ENCODE measurements around the gene LACRT. TPM values are rescaled to one million over a fixed set of nuclear protein-coding genes. Genes with fewer than 3 reads are reported as not detected.

LACRT gene
- total and polyA plus RNA-seq, 9 of the 15 experiments (the other 6 are each of a cell fraction or from before 2014, with no cell fraction given): not detected

DNA sequence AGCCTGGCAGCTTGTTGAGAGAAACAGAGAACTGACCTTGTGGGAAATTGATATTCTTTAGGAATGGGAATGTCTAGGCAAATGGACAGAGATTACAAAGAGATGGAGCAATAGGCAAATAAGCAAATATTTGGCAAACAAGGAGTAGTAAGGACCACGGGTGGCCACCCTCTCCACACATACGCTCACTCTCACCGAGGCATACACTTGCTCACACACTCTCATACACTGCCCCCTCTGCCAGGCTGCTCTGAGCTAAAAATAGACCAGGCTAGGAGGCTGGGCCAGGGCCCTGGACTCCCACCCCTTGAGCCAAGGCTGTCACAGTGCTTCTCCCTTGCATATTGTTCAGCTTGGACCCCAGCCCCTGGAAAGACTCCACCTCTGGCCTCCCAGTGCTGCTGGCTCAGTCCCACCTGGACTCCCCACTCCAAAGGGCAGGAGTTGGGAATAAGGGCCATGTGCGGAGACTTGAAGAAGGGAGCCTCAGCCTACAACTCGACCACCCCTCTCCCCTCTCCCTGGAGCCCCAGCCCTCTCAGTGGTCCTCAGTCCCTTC is 47.3 kb downstream of the LACRT start (continued):
- TF ChIP-seq REST (IDR thresholded peaks at IDR 0.05; ENCODE audit: borderline replicate concordance) (no peak), REST (CRISPR knock-in tag; IDR thresholded peaks at IDR 0.05; ENCODE audit: low read depth) (no peak)

GRCh38 chr12:54586620-54587019 is 48.1 kb downstream of the LACRT start:
- in situ Hi-C loops (cut with MboI) (no loop called here), intact Hi-C loops (cut with micrococcal nuclease) (no loop called here)
- H4K20me1 ChIP-seq (replicated peaks; ENCODE audit: control insufficient read depth, insufficient read depth, low read length): peaks cover 12% of the 10 kb centered on the region; the same call in 1 of the 2 replicates
- no peak overlapping the region for H3K27ac ChIP-seq (ENCODE audit: extremely low read depth, low read depth, low read length)
- no peaks in the 10 kb centered on the region for H3K9me1 ChIP-seq (ENCODE audit: control insufficient read depth, insufficient read depth, low read length)
- peaks cover 41 to 73% of the 10 kb centered on the region in 2 experiments for H3K27me3 ChIP-seq (ENCODE audit: control insufficient read depth in 2 of 2, insufficient read depth in 2 of 2, low read length in 2 of 2)
- H3K9ac ChIP-seq (ENCODE audit: insufficient read depth in 1 of 2, low read depth in 2 of 2, low read length in 2 of 2): no peak overlapping the region
- 0% methylated on average over 2 of the region's 2 CpGs for WGBS (ENCODE audit: insufficient coverage, low coverage, missing lambda C conversion rate)
- no peak overlapping the region for H3K4me3 ChIP-seq
- H3K79me2 ChIP-seq (ENCODE audit: control insufficient read depth, insufficient read depth, low read length): no peaks in the 10 kb centered on the region
- no TSS peak for BruUV-seq (replicated peaks)
- H3K9me3 ChIP-seq (replicated peaks; ENCODE audit: control insufficient read depth, insufficient read depth, low read depth, low read length): no peaks in the 10 kb centered on the region
- POLR2A ChIA-PET: interaction anchor here (0.8 kb wide), 1 partner anchor 59 kb away, joined by 3 read pairs; no protein-coding TSS in a partner anchor
- no peak overlapping the region for H2AFZ ChIP-seq (ENCODE audit: low read depth, low read length)
- CTCF ChIA-PET (ENCODE audit: low intra/inter-chr PET ratio): no interaction called here
- no peak overlapping the region for H3K4me2 ChIP-seq (ENCODE audit: insufficient read depth, low read length)
- no peak for FAIRE-seq
- DNase-seq (ENCODE audit: extremely low read depth in 1 of 4, low spot score in 3 of 4): no peak
- H3K4me1 ChIP-seq (replicated peaks in 1 of 2; ENCODE audit: control insufficient read depth in 2 of 2, insufficient read depth in 2 of 2, low read length in 2 of 2): peaks cover 0 to 9% of the 10 kb centered on the region in 2 experiments; a peak in 1 of 5 replicates
- ATAC-seq: no peak
- no peaks in the 10 kb centered on the region for H3K36me3 ChIP-seq (ENCODE audit: control insufficient read depth, insufficient read depth, low read length)
- TF ChIP-seq NR2C2 (CRISPR knock-in tag; IDR thresholded peaks at IDR 0.05): no peak
- no peak for TF ChIP-seq NR2C2 (tag; IDR thresholded peaks at IDR 0.05)
- TF ChIP-seq, protein P1, sequence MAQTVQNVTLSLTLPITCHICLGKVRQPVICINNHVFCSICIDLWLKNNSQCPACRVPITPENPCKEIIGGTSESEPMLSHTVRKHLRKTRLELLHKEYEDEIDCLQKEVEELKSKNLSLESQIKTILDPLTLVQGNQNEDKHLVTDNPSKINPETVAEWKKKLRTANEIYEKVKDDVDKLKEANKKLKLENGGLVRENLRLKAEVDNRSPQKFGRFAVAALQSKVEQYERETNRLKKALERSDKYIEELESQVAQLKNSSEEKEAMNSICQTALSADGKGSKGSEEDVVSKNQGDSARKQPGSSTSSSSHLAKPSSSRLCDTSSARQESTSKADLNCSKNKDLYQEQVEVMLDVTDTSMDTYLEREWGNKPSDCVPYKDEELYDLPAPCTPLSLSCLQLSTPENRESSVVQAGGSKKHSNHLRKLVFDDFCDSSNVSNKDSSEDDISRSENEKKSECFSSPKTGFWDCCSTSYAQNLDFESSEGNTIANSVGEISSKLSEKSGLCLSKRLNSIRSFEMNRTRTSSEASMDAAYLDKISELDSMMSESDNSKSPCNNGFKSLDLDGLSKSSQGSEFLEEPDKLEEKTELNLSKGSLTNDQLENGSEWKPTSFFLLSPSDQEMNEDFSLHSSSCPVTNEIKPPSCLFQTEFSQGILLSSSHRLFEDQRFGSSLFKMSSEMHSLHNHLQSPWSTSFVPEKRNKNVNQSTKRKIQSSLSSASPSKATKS (CRISPR knock-in tag; IDR thresholded peaks at IDR 0.05): no peak

Measured in K562 (cell line).